Brain microvascular endothelial cell (primary cell): ENCODE results near the gene ERO1B.

ENCODE experiments used
- DNase-seq: peaks from one replicate; pipeline ENCODE4 v3.0.0-alpha.2; 2020
- H3K27ac ChIP-seq: fragments of 250-450 bp; sonication (Bioruptor Pico); 2 replicates; pipeline ENCODE4 v1.5.1; 2020; ENCODE audit warnings: mild to moderate bottlenecking, moderate library complexity
- H3K27me3 ChIP-seq: fragments of 250-450 bp; sonication (Bioruptor Pico); replicated peaks from 2 replicates; pipeline ENCODE4 v1.5.1; 2020; ENCODE audit warnings: mild to moderate bottlenecking
- H3K36me3 ChIP-seq: fragments of 250-450 bp; sonication (Bioruptor Pico); replicated peaks from 2 replicates; pipeline ENCODE4 v1.5.1; 2020; ENCODE audit warnings: mild to moderate bottlenecking
- H3K4me3 ChIP-seq: 2 replicates; pipeline ENCODE4 v1.5.1; 2011; ENCODE audit warnings: low read depth, mild to moderate bottlenecking, control low read depth, low read length, moderate library complexity
- CTCF ChIP-seq: IDR thresholded peaks from 2 replicates; pipeline ENCODE4 v1.5.1; 2011; ENCODE audit warnings: low read depth, mild to moderate bottlenecking, moderate library complexity, low read length, control low read depth, inconsistent platforms; ENCODE audit errors: missing control alignments
- in situ Hi-C: cut with HindIII; loops from 2 replicates; pipeline ENCODE4 v1.10.0; 2017; ENCODE audit warnings: low sequenced_read_pairs, low pct_ligation_motif_present

ERO1B gene

GRCh38 chr1:236313427-236313826 is 31.7 kb upstream of the ERO1B start:
- no peak for TF ChIP-seq CTCF
- Histone ChIP-seq H3K4me3 (no peak overlapping the region), H3K27ac (no peak overlapping the region), H3K27me3 (no peaks in the 10 kb centered on the region), H3K36me3 (no peaks in the 10 kb centered on the region)
- in situ Hi-C loops, result no loop called here
- no peak for DNase-seq

GRCh38 chr1:236311040-236311439 is 29.3 kb upstream of the ERO1B start:
- no peak overlapping the region for H3K27ac ChIP-seq
- in situ Hi-C loops, result no loop called here
- H3K27me3 ChIP-seq, result no peaks in the 10 kb centered on the region
- no peak for TF ChIP-seq CTCF
- H3K4me3 ChIP-seq, result no peak overlapping the region
- H3K36me3 ChIP-seq, result no peaks in the 10 kb centered on the region
- DNase-seq, result no peak

- Histone ChIP-seq H3K27me3 (no peaks in the 10 kb centered on the region), H3K36me3 (no peaks in the 10 kb centered on the region), H3K4me3 (no peak overlapping the region), H3K27ac (no peak overlapping the region)
- in situ Hi-C loops, result no loop called here
- no peak for DNase-seq
- TF ChIP-seq CTCF, result no peak
Measured at GRCh38 chr1:236308827-236309226, 27.1 kb upstream of the ERO1B start.

- in situ Hi-C loops, result no loop called here
- H3K4me3 ChIP-seq, result no peak overlapping the region
- DNase-seq, result no peak
- H3K27ac ChIP-seq, result no peak overlapping the region
- H3K36me3 ChIP-seq, result no peaks in the 10 kb centered on the region
- TF ChIP-seq CTCF, result no peak
- no peaks in the 10 kb centered on the region for H3K27me3 ChIP-seq
Measured at GRCh38 chr1:236307435-236307834, 25.7 kb upstream of the ERO1B start.

- TF ChIP-seq CTCF, result no peak
- H3K27ac ChIP-seq, result no peak overlapping the region
- no peak for DNase-seq
- in situ Hi-C loops, result no loop called here
- no peak overlapping the region for H3K4me3 ChIP-seq
- no peaks in the 10 kb centered on the region for H3K36me3 ChIP-seq
- no peaks in the 10 kb centered on the region for H3K27me3 ChIP-seq
Measured at GRCh38 chr1:236304682-236305081, 22.9 kb upstream of the ERO1B start.

GRCh38 chr1:236303675-236304074 is 21.9 kb upstream of the ERO1B start:
- Histone ChIP-seq H3K4me3 (no peak overlapping the region), H3K36me3 (no peaks in the 10 kb centered on the region), H3K27ac (no peak overlapping the region), H3K27me3 (no peaks in the 10 kb centered on the region)
- no peak for DNase-seq
- no peak for TF ChIP-seq CTCF
- in situ Hi-C loops, result no loop called here
